ENCODE results near the gene PRKN. TPM values are rescaled to one million over a fixed set of nuclear protein-coding genes. Genes with fewer than 3 reads are reported as not detected.

The PRKN gene
- total RNA-seq, 2 experiments from 2014 or later = 0.63 TPM; not detected in 1

GRCh38 chr6:161458201-161458951 lies 1269.2 kb downstream of the PRKN start:
- Mint-ChIP-seq H3K9me3 (ENCODE audit: insufficient read depth) (no peaks in the 10 kb centered on the region), H3K27ac (peak overlapping the region; percentile 65), H3K4me3 (no peak overlapping the region), H3K4me1 (ENCODE audit: low read depth) (peaks cover 32% of the 10 kb centered on the region), H3K27me3 (ENCODE audit: low read depth) (peaks cover 7% of the 10 kb centered on the region), H3K36me3 (ENCODE audit: low read depth) (no peaks in the 10 kb centered on the region)
- DNase-seq (no peak), ATAC-seq (no peak)
- CTCF ChIA-PET = interaction anchor here (4.1 kb wide), 1 partner anchor 40 kb away, joined by 15 read pairs; no protein-coding TSS in a partner anchor
- POLR2A ChIA-PET = no interaction called here

- CTCF ChIA-PET = no interaction called here
- Mint-ChIP-seq H3K27ac (no peak overlapping the region), H3K9me3 (ENCODE audit: insufficient read depth) (no peaks in the 10 kb centered on the region), H3K4me3 (no peak overlapping the region), H3K36me3 (ENCODE audit: low read depth) (no peaks in the 10 kb centered on the region), H3K27me3 (ENCODE audit: low read depth) (peaks cover 4% of the 10 kb centered on the region), H3K4me1 (ENCODE audit: low read depth) (peaks cover 32% of the 10 kb centered on the region)
- ATAC-seq (no peak), DNase-seq (no peak)
- POLR2A ChIA-PET = no interaction called here
Observed at GRCh38 chr6:161455848-161456247, 1271.7 kb downstream of the PRKN start.

GRCh38 chr6:161453558-161453957 lies 1274.0 kb downstream of the PRKN start:
- ChIA-PET POLR2A (no interaction called here), CTCF (no interaction called here)
- peaks cover 18% of the 10 kb centered on the region for H3K4me1 Mint-ChIP-seq (ENCODE audit: low read depth)
- H3K9me3 Mint-ChIP-seq (ENCODE audit: insufficient read depth) = no peaks in the 10 kb centered on the region
- no peak overlapping the region for H3K27ac Mint-ChIP-seq
- ATAC-seq (no peak), DNase-seq (no peak)
- no peaks in the 10 kb centered on the region for H3K36me3 Mint-ChIP-seq (ENCODE audit: low read depth)
- peaks cover 4% of the 10 kb centered on the region for H3K27me3 Mint-ChIP-seq (ENCODE audit: low read depth)
- H3K4me3 Mint-ChIP-seq = no peak overlapping the region

GRCh38 chr6:161452241-161452640 lies 1275.3 kb downstream of the PRKN start:
- CTCF ChIA-PET = interaction anchor here (0.5 kb wide), 1 partner anchor 789 kb away, joined by 3 read pairs; no protein-coding TSS in a partner anchor
- DNase-seq (no peak), ATAC-seq (no peak)
- Mint-ChIP-seq H3K27me3 (ENCODE audit: low read depth) (peaks cover 4% of the 10 kb centered on the region), H3K4me1 (ENCODE audit: low read depth) (peaks cover 5% of the 10 kb centered on the region), H3K9me3 (ENCODE audit: insufficient read depth) (no peaks in the 10 kb centered on the region), H3K36me3 (ENCODE audit: low read depth) (no peaks in the 10 kb centered on the region), H3K27ac (no peak overlapping the region), H3K4me3 (no peak overlapping the region)
- POLR2A ChIA-PET = no interaction called here

- no peak for DNase-seq
- no peaks in the 10 kb centered on the region for H3K36me3 Mint-ChIP-seq (ENCODE audit: low read depth)
- POLR2A ChIA-PET = no interaction called here
- no peak overlapping the region for H3K27ac Mint-ChIP-seq
- H3K9me3 Mint-ChIP-seq (ENCODE audit: insufficient read depth) = no peaks in the 10 kb centered on the region
- ATAC-seq = no peak
- CTCF ChIA-PET = interaction anchor here (1.4 kb wide), 1 partner anchor 31 kb away, joined by 4 read pairs; no protein-coding TSS in a partner anchor
- H3K4me3 Mint-ChIP-seq = no peak overlapping the region
- peaks cover under 1% of the 10 kb centered on the region for H3K4me1 Mint-ChIP-seq (ENCODE audit: low read depth)
- H3K27me3 Mint-ChIP-seq (ENCODE audit: low read depth) = peaks cover 2% of the 10 kb centered on the region
Observed at GRCh38 chr6:161449521-161449920, 1278.0 kb downstream of the PRKN start.

GRCh38 chr6:161446949-161447348 lies 1280.6 kb downstream of the PRKN start:
- Mint-ChIP-seq H3K9me3 (ENCODE audit: insufficient read depth) (no peaks in the 10 kb centered on the region), H3K27ac (no peak overlapping the region), H3K36me3 (ENCODE audit: low read depth) (no peaks in the 10 kb centered on the region), H3K4me3 (no peak overlapping the region), H3K4me1 (ENCODE audit: low read depth) (peaks cover 3% of the 10 kb centered on the region), H3K27me3 (ENCODE audit: low read depth) (no peaks in the 10 kb centered on the region)
- DNase-seq (no peak), ATAC-seq (no peak)
- POLR2A ChIA-PET = no interaction called here
- CTCF ChIA-PET = interaction anchor here (1.4 kb wide), 1 partner anchor 29 kb away, joined by 5 read pairs; no protein-coding TSS in a partner anchor

- no peak overlapping the region for H3K27ac Mint-ChIP-seq
- H3K27me3 Mint-ChIP-seq (ENCODE audit: low read depth) = no peaks in the 10 kb centered on the region
- no peak overlapping the region for H3K4me3 Mint-ChIP-seq
- H3K4me1 Mint-ChIP-seq (ENCODE audit: low read depth) = peaks cover 3% of the 10 kb centered on the region
- ATAC-seq (no peak), DNase-seq (no peak)
- ChIA-PET CTCF (interaction anchor here (1.4 kb wide), 1 partner anchor 28 kb away, joined by 5 read pairs; no protein-coding TSS in a partner anchor), POLR2A (interaction anchor here (0.6 kb wide), 1 partner anchor 1764 kb away, joined by 3 read pairs; no protein-coding TSS in a partner anchor)
- no peaks in the 10 kb centered on the region for H3K9me3 Mint-ChIP-seq (ENCODE audit: insufficient read depth)
- H3K36me3 Mint-ChIP-seq (ENCODE audit: low read depth) = no peaks in the 10 kb centered on the region
Observed at GRCh38 chr6:161446296-161446925, 1281.2 kb downstream of the PRKN start.

GRCh38 chr6:161445021-161445799 lies 1282.4 kb downstream of the PRKN start:
- no peak overlapping the region for H3K27ac Mint-ChIP-seq

GRCh38 chr6:161444464-161444863 lies 1283.1 kb downstream of the PRKN start:
- no peaks in the 10 kb centered on the region for H3K36me3 Mint-ChIP-seq (ENCODE audit: low read depth)
- DNase-seq = peak; percentile 27
- POLR2A ChIA-PET = no interaction called here
- H3K4me1 Mint-ChIP-seq (ENCODE audit: low read depth) = peaks cover 3% of the 10 kb centered on the region
- peak; percentile 44 for ATAC-seq
- H3K9me3 Mint-ChIP-seq (ENCODE audit: insufficient read depth) = no peaks in the 10 kb centered on the region
- no peak overlapping the region for H3K4me3 Mint-ChIP-seq
- CTCF ChIA-PET = interaction anchor here (1.1 kb wide), 1 partner anchor 26 kb away, joined by 3 read pairs; no protein-coding TSS in a partner anchor
- no peaks in the 10 kb centered on the region for H3K27me3 Mint-ChIP-seq (ENCODE audit: low read depth)
- no peak overlapping the region for H3K27ac Mint-ChIP-seq

More at GRCh38 chr6:161445021-161445799, 1282.4 kb downstream of the PRKN start:
- Mint-ChIP-seq H3K4me3 (no peak overlapping the region), H3K36me3 (ENCODE audit: low read depth) (no peaks in the 10 kb centered on the region), H3K4me1 (ENCODE audit: low read depth) (peaks cover 3% of the 10 kb centered on the region), H3K9me3 (ENCODE audit: insufficient read depth) (no peaks in the 10 kb centered on the region), H3K27me3 (ENCODE audit: low read depth) (no peaks in the 10 kb centered on the region)
- POLR2A ChIA-PET = interaction anchor here (0.6 kb wide), 1 partner anchor 1763 kb away, joined by 3 read pairs; no protein-coding TSS in a partner anchor
- ATAC-seq (no peak), DNase-seq (no peak)
- CTCF ChIA-PET = interaction anchor here (1.1 to 1.4 kb wide), 2 partner anchors 27 kb away, joined by 3 to 5 read pairs; no protein-coding TSS in a partner anchor

GRCh38 chr6:161443848-161444247 lies 1283.7 kb downstream of the PRKN start:
- no peaks in the 10 kb centered on the region for H3K27me3 Mint-ChIP-seq (ENCODE audit: low read depth)
- DNase-seq = no peak

GRCh38 chr6:161442420-161442819 lies 1285.1 kb downstream of the PRKN start:
- Mint-ChIP-seq H3K9me3 (ENCODE audit: insufficient read depth) (no peaks in the 10 kb centered on the region), H3K4me1 (ENCODE audit: low read depth) (peaks cover 3% of the 10 kb centered on the region), H3K4me3 (no peak overlapping the region), H3K27ac (no peak overlapping the region), H3K36me3 (ENCODE audit: low read depth) (no peaks in the 10 kb centered on the region), H3K27me3 (ENCODE audit: low read depth) (no peaks in the 10 kb centered on the region)
- ChIA-PET CTCF (no interaction called here), POLR2A (no interaction called here)
- no peak for DNase-seq
- no peak for ATAC-seq

More at GRCh38 chr6:161443848-161444247, 1283.7 kb downstream of the PRKN start:
- Mint-ChIP-seq H3K4me1 (ENCODE audit: low read depth) (peaks cover 3% of the 10 kb centered on the region), H3K27ac (no peak overlapping the region), H3K4me3 (no peak overlapping the region), H3K9me3 (ENCODE audit: insufficient read depth) (no peaks in the 10 kb centered on the region), H3K36me3 (ENCODE audit: low read depth) (no peaks in the 10 kb centered on the region)
- ATAC-seq = no peak
- ChIA-PET POLR2A (no interaction called here), CTCF (interaction anchor here (1.1 kb wide), 1 partner anchor 25 kb away, joined by 3 read pairs; no protein-coding TSS in a partner anchor)

Data from activated CD8-positive, alpha-beta T cell treated with anti-CD3 and anti-CD28 coated beads, Interleukin-2, amount 10 ng/mL, durations not matched to agents 7 days and 5 days (primary cell).